Duodenal mucosa (tissue), 2 donors: ENCODE results near the gene LRIT2.

ENCODE experiments used
- H3K27ac ChIP-seq: one replicate; pipeline ENCODE4 v1.7.0; 2013; ENCODE audit warnings: low read depth, low read length
- H3K27me3 ChIP-seq, 2 donors: one replicate each; pipeline ENCODE4 v1.7.0; 2013; ENCODE audit warnings: low read length in 2 of 2, control low read depth in 1 of 2; ENCODE audit not compliant: insufficient read depth in 2 of 2, control insufficient read depth in 1 of 2
- H3K36me3 ChIP-seq, 2 donors: one replicate each; pipeline ENCODE4 v1.7.0; 2013; ENCODE audit warnings: low read length in 2 of 2, control low read depth in 1 of 2; ENCODE audit not compliant: insufficient read depth in 2 of 2, control insufficient read depth in 1 of 2
- H3K4me1 ChIP-seq, 2 donors: one replicate each; pipeline ENCODE4 v1.7.0; 2013; ENCODE audit warnings: low read length in 2 of 2, control low read depth in 1 of 2; ENCODE audit not compliant: insufficient read depth in 2 of 2, control insufficient read depth in 1 of 2
- H3K4me3 ChIP-seq, 2 donors: one replicate each; pipeline ENCODE4 v1.7.0; 2013; ENCODE audit warnings: low read length in 2 of 2, low read depth in 1 of 2
- H3K9ac ChIP-seq, 2 donors: one replicate each; pipeline ENCODE4 v1.7.0; 2013; ENCODE audit warnings: low read length in 2 of 2, low read depth in 1 of 2
- H3K9me3 ChIP-seq, 2 donors: one replicate each; pipeline ENCODE4 v1.7.0; 2013; ENCODE audit warnings: low read length in 2 of 2, control low read depth in 1 of 2; ENCODE audit not compliant: control insufficient read depth in 1 of 2

LRIT2 gene

GRCh38 chr10:84226616-84227015 lies 1.3 kb upstream of the LRIT2 start:
- Histone ChIP-seq H3K27me3 (no peaks in the 10 kb centered on the region), H3K4me3 (no peak overlapping the region), H3K27ac (no peak overlapping the region), H3K36me3 (no peaks in the 10 kb centered on the region), H3K9me3 (no peaks in the 10 kb centered on the region), H3K4me1 (no peaks in the 10 kb centered on the region), H3K9ac (no peak overlapping the region)

DNA sequence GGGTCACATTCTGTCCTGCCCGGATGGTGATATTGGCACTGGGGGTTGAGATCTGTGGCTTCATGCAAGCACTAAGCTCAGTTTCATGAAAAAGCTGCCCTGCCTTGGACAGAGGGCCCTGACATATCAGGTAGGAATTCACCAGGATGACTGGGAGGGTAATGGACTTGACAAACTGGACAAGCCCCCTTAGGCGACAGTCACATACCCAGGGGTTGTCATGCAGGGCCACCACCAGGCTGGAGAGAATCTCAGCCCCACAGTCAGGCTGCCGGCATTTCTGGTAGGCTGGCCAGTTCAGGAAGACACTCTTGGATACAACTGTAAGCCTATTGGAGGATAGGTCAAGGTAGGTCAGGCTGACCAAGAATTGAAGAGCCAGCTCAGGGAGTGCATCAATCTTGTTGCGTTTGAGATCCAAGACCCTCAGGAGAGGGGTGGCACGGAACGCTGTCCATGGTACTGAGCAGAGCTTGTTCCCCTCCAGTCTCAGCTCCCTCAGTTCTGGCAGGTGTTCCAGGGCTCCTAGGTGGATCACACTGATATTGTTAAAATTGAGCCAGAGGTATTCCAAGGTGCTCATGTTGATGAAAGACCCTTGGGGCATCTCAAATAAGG lies 824 bp downstream of the LRIT2 start:
- Histone ChIP-seq H3K27ac (no peak overlapping the region), H3K36me3 (no peaks in the 10 kb centered on the region), H3K4me1 (no peaks in the 10 kb centered on the region), H3K9ac (no peak overlapping the region), H3K4me3 (no peak overlapping the region), H3K27me3 (no peaks in the 10 kb centered on the region), H3K9me3 (no peaks in the 10 kb centered on the region)

DNA sequence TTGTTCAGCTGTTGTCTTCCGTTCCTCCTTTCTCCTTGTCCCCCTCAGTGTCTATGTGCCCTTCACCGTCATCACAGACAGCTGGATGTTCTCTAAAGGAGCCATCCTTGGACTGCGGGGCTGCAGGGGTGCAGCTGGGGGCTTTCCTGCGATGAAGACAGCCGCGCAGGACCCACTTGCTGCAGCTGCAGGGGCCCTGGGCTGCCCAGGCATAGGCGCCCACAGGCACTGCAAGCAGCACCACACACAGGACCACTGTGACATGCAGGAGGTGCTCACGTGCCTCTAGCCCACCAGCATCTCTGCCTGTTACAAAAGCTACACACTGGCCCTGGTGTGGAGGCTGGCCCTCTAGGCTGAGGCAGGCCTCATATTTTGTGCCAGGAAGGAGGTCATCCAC lies 3.4 kb downstream of the LRIT2 start:
- Histone ChIP-seq H3K36me3 (no peaks in the 10 kb centered on the region), H3K9me3 (no peaks in the 10 kb centered on the region), H3K4me1 (no peaks in the 10 kb centered on the region), H3K4me3 (no peak overlapping the region), H3K27ac (no peak overlapping the region), H3K27me3 (no peaks in the 10 kb centered on the region), H3K9ac (no peak overlapping the region)

GRCh38 chr10:84217746-84218145 lies 7.6 kb downstream of the LRIT2 start:
- Histone ChIP-seq H3K9ac (no peak overlapping the region), H3K36me3 (no peaks in the 10 kb centered on the region), H3K4me3 (no peak overlapping the region)

DNA sequence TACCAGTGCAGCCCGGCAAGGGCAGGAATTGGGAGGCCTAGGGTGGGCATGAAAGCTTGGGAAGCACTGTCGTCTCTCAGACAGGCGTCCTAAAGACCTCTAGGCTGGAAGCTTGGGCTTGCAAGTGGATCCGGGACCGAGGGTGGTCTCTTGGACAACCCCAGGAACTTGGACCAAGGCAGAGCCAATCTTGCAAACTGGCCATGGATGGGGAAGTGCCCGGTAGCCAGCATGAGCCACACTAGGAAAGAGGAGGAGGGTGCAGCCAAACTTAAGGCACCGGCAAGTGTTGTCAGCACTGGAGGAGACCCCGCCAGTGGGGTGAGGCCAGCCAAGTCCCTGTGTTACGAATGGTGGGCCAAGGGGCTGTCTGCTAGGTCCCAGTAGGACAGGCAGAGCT lies 8.5 kb downstream of the LRIT2 start:
- Histone ChIP-seq H3K4me1 (no peaks in the 10 kb centered on the region), H3K9me3 (no peaks in the 10 kb centered on the region), H3K27ac (no peak overlapping the region), H3K27me3 (peaks cover 0 to 6% of the 10 kb centered on the region in 2 donors), H3K9ac (no peak overlapping the region), H3K4me3 (no peak overlapping the region), H3K36me3 (no peaks in the 10 kb centered on the region)

More at GRCh38 chr10:84217746-84218145, 7.6 kb downstream of the LRIT2 start:
- peaks cover 0 to 6% of the 10 kb centered on the region in 2 donors for H3K27me3 ChIP-seq
- no peaks in the 10 kb centered on the region for H3K9me3 ChIP-seq
- H3K27ac ChIP-seq: no peak overlapping the region
- no peaks in the 10 kb centered on the region for H3K4me1 ChIP-seq

DNA sequence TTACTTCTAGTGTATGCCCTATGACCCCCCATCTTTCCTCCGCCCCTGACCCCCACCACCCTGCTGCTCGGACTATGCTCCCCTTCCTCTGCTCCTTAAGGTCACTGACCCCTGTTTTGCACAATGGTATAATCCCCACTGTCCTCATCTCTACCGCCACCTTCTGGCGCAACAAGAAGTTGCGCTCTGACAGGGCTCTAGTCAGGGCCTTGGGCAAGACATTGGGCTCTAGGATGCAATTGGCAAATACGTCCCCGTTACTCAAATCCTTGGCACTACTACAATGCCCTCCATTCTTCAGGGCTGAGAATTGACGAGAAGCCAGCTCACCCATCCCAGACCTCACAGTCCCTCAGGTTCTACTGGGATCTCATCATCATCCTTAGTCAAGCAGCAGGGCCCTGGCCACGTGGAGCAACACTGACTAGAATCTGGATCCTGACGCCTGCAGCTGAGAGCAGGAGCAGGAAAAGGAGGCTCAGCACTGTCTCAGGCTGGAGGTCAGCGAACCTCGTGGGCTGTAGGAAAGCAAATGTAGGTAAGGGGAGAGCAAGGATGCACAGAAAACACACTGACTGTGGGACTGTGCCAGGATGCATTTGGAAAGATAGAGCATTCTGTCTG lies 10.6 kb downstream of the LRIT2 start:
- H3K27ac ChIP-seq: no peak overlapping the region
- no peaks in the 10 kb centered on the region for H3K36me3 ChIP-seq
- H3K9me3 ChIP-seq: no peaks in the 10 kb centered on the region
- no peak overlapping the region for H3K4me3 ChIP-seq
- H3K4me1 ChIP-seq: no peaks in the 10 kb centered on the region
- peaks cover 0 to 6% of the 10 kb centered on the region in 2 donors for H3K27me3 ChIP-seq
- H3K9ac ChIP-seq: no peak overlapping the region

DNA sequence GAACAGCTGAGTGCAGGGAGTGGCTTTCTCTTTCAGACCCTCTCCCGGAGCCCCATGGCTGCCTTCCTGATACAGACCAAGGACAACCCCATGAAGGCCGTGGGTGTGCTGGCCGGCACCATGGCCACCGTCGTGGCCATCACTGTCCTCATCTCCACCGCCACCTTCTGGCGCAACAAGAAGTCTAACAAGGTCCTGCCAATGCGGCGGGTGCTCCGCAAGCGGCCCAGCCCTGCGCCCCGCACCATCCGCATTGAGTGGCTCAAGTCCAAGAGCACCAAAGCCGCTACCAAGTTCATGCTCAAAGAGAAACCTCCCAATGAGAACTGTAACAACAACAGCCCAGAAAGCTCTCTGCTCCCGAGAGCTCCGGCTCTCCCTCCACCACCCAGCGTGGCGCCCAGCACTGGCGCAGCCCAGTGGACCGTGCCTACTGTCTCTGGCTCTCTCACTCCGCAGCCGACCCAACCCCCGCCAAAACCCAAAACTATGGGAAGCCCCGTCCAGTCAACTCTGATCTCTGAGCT lies 11.2 kb downstream of the LRIT2 start:
- Histone ChIP-seq H3K27me3 (peaks cover 0 to 6% of the 10 kb centered on the region in 2 donors), H3K27ac (no peak overlapping the region), H3K4me1 (no peaks in the 10 kb centered on the region), H3K9ac (no peak overlapping the region), H3K36me3 (no peaks in the 10 kb centered on the region), H3K4me3 (no peak overlapping the region), H3K9me3 (no peaks in the 10 kb centered on the region)

DNA sequence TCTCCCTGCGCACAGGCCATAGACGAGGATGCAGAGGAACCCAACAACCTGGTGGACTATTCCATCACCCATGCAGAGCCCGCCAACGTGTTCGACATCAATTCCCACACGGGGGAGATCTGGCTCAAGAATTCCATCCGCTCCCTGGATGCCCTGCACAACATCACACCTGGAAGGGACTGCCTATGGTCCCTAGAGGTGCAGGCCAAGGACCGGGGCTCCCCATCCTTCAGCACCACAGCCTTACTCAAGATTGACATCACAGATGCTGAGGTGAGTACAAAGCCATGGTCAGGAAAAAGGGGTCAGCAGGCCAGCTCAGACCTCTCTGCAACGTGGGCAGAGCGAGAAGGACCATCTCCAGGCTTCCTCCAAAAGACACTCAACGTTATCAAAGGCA lies 12.3 kb downstream of the LRIT2 start:
- Histone ChIP-seq H3K4me1 (no peaks in the 10 kb centered on the region), H3K36me3 (no peaks in the 10 kb centered on the region), H3K4me3 (no peak overlapping the region), H3K27me3 (peaks cover 0 to 6% of the 10 kb centered on the region in 2 donors), H3K27ac (no peak overlapping the region), H3K9me3 (no peaks in the 10 kb centered on the region), H3K9ac (no peak overlapping the region)

- Histone ChIP-seq H3K9ac (no peak overlapping the region), H3K4me1 (no peaks in the 10 kb centered on the region), H3K27ac (no peak overlapping the region), H3K36me3 (no peaks in the 10 kb centered on the region), H3K27me3 (peaks cover 0 to 6% of the 10 kb centered on the region in 2 donors), H3K9me3 (no peaks in the 10 kb centered on the region), H3K4me3 (no peak overlapping the region)
These were observed 13.3 kb downstream of the LRIT2 start for GRCh38 chr10:84212014-84212413.

DNA sequence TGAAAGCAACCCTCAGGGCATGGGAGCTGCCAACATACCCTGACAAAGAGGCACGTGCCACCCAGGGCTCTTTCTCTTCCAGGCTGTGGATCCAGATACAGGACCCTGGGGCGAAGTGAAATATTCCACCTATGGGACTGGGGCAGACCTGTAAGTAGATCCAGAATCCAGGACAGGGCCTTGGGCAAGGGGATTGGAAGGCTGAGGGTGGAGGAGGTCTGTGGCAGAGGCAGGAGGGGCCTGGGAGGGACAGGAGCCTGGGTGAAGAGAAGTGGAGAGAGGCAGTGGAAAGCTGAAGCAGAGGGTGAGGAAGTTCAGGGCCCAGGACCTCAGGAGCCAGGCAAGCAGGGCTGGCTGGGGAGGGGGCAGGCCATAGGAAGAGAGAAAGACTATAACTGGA lies 13.8 kb downstream of the LRIT2 start:
- H3K4me1 ChIP-seq: no peaks in the 10 kb centered on the region
- H3K36me3 ChIP-seq: no peaks in the 10 kb centered on the region
- H3K27me3 ChIP-seq: peaks cover 0 to 6% of the 10 kb centered on the region in 2 donors
- H3K27ac ChIP-seq: no peak overlapping the region
- no peaks in the 10 kb centered on the region for H3K9me3 ChIP-seq
- no peak overlapping the region for H3K9ac ChIP-seq
- H3K4me3 ChIP-seq: no peak overlapping the region
